Caco-2 (cell line): Measurements from ENCODE around the gene SRPK2. TPM values are rescaled to one million over a fixed set of nuclear protein-coding genes. Genes with fewer than 3 reads are reported as not detected.
"Not testable (repeated sequence)": the region's sequence is repeated elsewhere in the genome, so short reads cannot be mapped to it uniquely, and the experiment has no call there.

Experiments
- BruUV-seq: library from RNA; stranded (reverse); fragments of 400-500 nt; replicated peaks from 2 replicates; lab custom pipeline; 2021; lab: Mats Ljungman, UMichigan
- CTCF ChIA-PET: fragments of 300-600 bp; sonication (Branson Sonifier 250); formaldehyde crosslinking; loops from one replicate; lab custom pipeline; 2022; ENCODE audit warnings: antibody characterized with exemption; lab: Charles Lee
- POLR2A ChIA-PET: fragments of 300-600 bp; sonication (Branson Sonifier 250); formaldehyde crosslinking; loops from one replicate; lab custom pipeline; 2022; ENCODE audit warnings: antibody characterized with exemption; lab: Charles Lee
- DNase-seq, 2 experiments: peaks; one replicate each; pipeline versions ENCODE4 v3.0.0 to v3.0.0-alpha.2; 2020 to 2022
- H3K27me3 ChIP-seq: replicated peaks from 2 replicates; pipeline ENCODE4 v1.6.0; 2011; ENCODE audit warnings: low read length; ENCODE audit not compliant: control insufficient read depth, insufficient read depth
- H3K36me3 ChIP-seq: 2 replicates; pipeline ENCODE4 v1.5.1; 2011; ENCODE audit warnings: low read length; ENCODE audit not compliant: control insufficient read depth, insufficient read depth
- H3K4me1 ChIP-seq: fragments of 250-450 bp; sonication (Bioruptor Pico); 2 replicates; pipeline ENCODE4 v1.5.1; 2020; ENCODE audit warnings: mild to moderate bottlenecking
- H3K4me3 ChIP-seq: 2 replicates; pipeline ENCODE4 v1.5.1; 2011; ENCODE audit warnings: low read depth, mild to moderate bottlenecking, control low read depth, low read length
- H3K9me3 ChIP-seq: fragments of 250-450 bp; sonication (Bioruptor Pico); 2 replicates; pipeline ENCODE4 v1.5.1; 2020; ENCODE audit warnings: mild to moderate bottlenecking, moderate library complexity
- H3K27ac Mint-ChIP-seq: one replicate; pipeline ENCODE4 v1.8.0; 2022; ENCODE audit warnings: mixed read lengths; ENCODE audit not compliant: unreplicated experiment
- H3K27me3 Mint-ChIP-seq: one replicate; pipeline ENCODE4 v1.8.0; 2022; ENCODE audit warnings: mixed read lengths; ENCODE audit not compliant: insufficient read depth, unreplicated experiment
- H3K36me3 Mint-ChIP-seq: one replicate; pipeline ENCODE4 v1.8.0; 2022; ENCODE audit warnings: mild to moderate bottlenecking, mixed read lengths; ENCODE audit not compliant: insufficient read depth, unreplicated experiment
- H3K4me1 Mint-ChIP-seq: one replicate; pipeline ENCODE4 v1.8.0; 2022; ENCODE audit warnings: low read depth, mixed read lengths; ENCODE audit not compliant: unreplicated experiment
- H3K4me3 Mint-ChIP-seq: one replicate; pipeline ENCODE4 v1.8.0; 2022; ENCODE audit warnings: mild to moderate bottlenecking, moderate library complexity, mixed read lengths; ENCODE audit not compliant: unreplicated experiment
- H3K9me3 Mint-ChIP-seq: one replicate; pipeline ENCODE4 v1.8.0; 2022; ENCODE audit warnings: mixed read lengths; ENCODE audit not compliant: unreplicated experiment
- intact Hi-C: fragments of 100-400 bp; cut with micrococcal nuclease; formaldehyde crosslinking; loops from one replicate; pipeline ENCODE4 v1.10.0; 2022; ENCODE audit not compliant: unreplicated experiment
- total RNA-seq: library from RNA; stranded (reverse); gene quantifications from 2 replicates; pipeline ENCODE4 v1.2.3, GENCODE V29; 2022
- TF ChIP-seq, protein P1 (sequence below), 2 experiments: fragments of 200-600 bp in 1 of 2; IDR thresholded peaks; 1 replicate in 1 of 2; 2 replicates in 1 of 2; pipeline versions ENCODE4 v1.5.1 to v1.8.0; 2011 to 2022; ENCODE audit warnings: antibody characterized with exemption in 1 of 2, control low read depth in 1 of 2, inconsistent platforms in 1 of 2, low read depth in 1 of 2, low read length in 1 of 2, mild to moderate bottlenecking in 1 of 2, moderate library complexity in 1 of 2; ENCODE audit not compliant: insufficient read depth in 1 of 2, severe bottlenecking in 1 of 2, unreplicated experiment in 1 of 2

Gene SRPK2
- total RNA-seq, 1 experiment from 2014 or later: 39.9 TPM

DNA sequence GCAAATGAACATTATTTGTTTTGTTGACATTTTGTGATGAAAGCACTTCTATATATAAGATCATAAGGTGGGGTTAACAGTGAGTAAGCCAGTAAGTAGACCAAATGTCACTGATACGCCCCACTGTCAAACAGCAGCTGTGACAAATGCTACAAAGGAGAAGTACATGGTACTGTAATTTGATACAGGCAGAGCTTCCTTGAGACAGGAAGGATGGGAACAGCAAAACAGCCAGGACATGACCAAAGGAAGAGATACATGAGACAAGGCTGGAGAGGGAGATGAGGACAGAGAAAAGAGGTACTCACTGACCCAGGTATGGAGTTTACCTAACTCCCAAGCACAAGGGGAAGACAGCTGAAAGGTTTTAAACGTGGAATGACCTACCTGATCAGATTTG lies 127.0 kb downstream of the SRPK2 start:
- Histone ChIP-seq H3K4me1 (no peaks in the 10 kb centered on the region), H3K4me3 (no peak overlapping the region), H3K27me3 (no peaks in the 10 kb centered on the region), H3K36me3 (no peaks in the 10 kb centered on the region), H3K9me3 (no peaks in the 10 kb centered on the region)
- ChIA-PET POLR2A (no interaction called here), CTCF (no interaction called here)
- Mint-ChIP-seq H3K4me3 (no peak overlapping the region), H3K27me3 (no peaks in the 10 kb centered on the region), H3K9me3 (no peaks in the 10 kb centered on the region), H3K36me3 (no peaks in the 10 kb centered on the region), H3K27ac (no peak overlapping the region), H3K4me1 (no peaks in the 10 kb centered on the region)
- BruUV-seq: no TSS peak
- TF ChIP-seq, protein P1, sequence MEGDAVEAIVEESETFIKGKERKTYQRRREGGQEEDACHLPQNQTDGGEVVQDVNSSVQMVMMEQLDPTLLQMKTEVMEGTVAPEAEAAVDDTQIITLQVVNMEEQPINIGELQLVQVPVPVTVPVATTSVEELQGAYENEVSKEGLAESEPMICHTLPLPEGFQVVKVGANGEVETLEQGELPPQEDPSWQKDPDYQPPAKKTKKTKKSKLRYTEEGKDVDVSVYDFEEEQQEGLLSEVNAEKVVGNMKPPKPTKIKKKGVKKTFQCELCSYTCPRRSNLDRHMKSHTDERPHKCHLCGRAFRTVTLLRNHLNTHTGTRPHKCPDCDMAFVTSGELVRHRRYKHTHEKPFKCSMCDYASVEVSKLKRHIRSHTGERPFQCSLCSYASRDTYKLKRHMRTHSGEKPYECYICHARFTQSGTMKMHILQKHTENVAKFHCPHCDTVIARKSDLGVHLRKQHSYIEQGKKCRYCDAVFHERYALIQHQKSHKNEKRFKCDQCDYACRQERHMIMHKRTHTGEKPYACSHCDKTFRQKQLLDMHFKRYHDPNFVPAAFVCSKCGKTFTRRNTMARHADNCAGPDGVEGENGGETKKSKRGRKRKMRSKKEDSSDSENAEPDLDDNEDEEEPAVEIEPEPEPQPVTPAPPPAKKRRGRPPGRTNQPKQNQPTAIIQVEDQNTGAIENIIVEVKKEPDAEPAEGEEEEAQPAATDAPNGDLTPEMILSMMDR (IDR thresholded peaks at IDR 0.05; ENCODE audit: insufficient read depth in 1 of 2, low read depth in 1 of 2, low read length in 1 of 2, severe bottlenecking in 1 of 2, unreplicated experiment in 1 of 2): no peak
- intact Hi-C loops: no loop called here
- DNase-seq: no peak

DNA sequence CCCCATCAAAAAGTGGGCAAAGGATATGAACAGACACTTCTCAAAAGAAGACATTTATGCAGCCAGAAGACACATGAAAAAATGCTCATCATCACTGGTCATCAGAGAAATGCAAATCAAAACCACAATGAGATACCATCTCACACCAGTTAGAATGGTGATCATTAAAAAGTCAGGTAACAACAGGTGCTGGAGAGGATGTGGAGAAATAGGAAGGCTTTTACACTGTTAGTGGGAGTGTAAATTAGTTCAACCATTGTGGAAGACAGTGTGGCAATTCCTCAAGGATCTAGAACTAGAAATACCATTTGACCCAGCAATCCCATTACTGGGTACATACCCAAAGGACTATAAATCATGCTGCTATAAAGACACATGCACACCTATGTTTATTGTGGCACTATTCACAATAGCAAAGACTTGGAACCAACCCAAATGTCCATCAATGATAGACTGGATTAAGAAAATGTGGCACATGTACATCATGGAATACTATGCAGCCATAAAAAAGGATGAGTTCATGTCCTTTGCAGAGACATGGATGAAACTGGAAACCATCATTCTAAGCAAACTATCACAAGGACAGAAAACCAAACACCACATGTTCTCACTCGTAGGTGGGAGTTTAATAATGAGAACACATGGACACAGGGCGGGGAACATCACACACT lies 128.4 kb downstream of the SRPK2 start:
- H3K9me3 ChIP-seq, H3K4me1 Mint-ChIP-seq, H3K36me3 ChIP-seq, H3K27ac Mint-ChIP-seq, DNase-seq, CTCF ChIA-PET, H3K9me3 Mint-ChIP-seq, H3K27me3 ChIP-seq, BruUV-seq, H3K4me3 Mint-ChIP-seq, POLR2A ChIA-PET, intact Hi-C loops, H3K4me1 ChIP-seq, H3K36me3 Mint-ChIP-seq, H3K27me3 Mint-ChIP-seq, H3K4me3 ChIP-seq: not testable (repeated sequence)

DNA sequence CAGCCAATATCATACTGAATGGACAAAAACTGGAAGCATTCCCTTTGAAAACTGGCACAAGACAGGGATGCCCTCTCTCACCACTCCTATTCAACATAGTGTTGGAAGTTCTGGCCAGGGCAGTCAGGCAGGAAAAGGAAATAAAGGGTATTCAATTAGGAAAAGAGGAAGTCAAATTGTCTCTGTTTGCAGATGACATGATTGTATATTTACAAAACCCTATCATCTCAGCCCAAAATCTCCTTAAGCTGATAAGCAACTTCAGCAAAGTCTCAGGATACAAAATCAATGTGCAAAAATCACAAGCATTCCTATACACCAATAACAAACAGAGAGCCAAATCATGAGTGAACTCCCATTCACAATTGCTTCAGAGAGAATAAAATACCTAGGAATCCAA lies 129.8 kb downstream of the SRPK2 start:
- POLR2A ChIA-PET, DNase-seq, H3K27ac Mint-ChIP-seq, H3K4me3 Mint-ChIP-seq, H3K9me3 ChIP-seq, H3K27me3 ChIP-seq, intact Hi-C loops, H3K9me3 Mint-ChIP-seq, BruUV-seq, H3K4me1 ChIP-seq, H3K4me3 ChIP-seq, H3K27me3 Mint-ChIP-seq, CTCF ChIA-PET, H3K4me1 Mint-ChIP-seq, H3K36me3 Mint-ChIP-seq, H3K36me3 ChIP-seq: not testable (repeated sequence)

DNA sequence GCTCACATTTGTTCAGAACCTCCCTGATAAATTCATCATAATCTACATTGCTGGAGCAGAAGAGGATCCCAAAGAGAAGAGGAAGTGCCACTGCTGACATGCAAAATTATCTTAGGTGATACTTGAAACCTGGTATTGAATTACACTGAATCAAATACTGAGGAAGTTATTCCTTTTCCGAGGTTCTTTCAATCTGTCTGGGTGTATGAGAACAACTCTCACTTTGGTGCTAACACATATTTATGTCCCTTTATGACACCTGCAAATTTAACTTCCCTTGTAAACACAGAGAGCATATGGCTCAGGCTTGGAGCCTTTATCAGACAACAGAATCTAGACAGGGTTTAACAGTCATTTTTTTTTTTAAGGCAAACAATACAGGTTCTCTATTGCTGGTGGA lies 131.4 kb downstream of the SRPK2 start:
- CTCF ChIA-PET: no interaction called here
- H3K9me3 Mint-ChIP-seq: no peaks in the 10 kb centered on the region

More for the DNA sequence above, 131.4 kb downstream of the SRPK2 start:
- intact Hi-C loops: no loop called here
- H3K27me3 Mint-ChIP-seq: no peaks in the 10 kb centered on the region
- Histone ChIP-seq H3K4me3 (no peak overlapping the region), H3K36me3 (no peaks in the 10 kb centered on the region), H3K27me3 (no peaks in the 10 kb centered on the region), H3K4me1 (no peaks in the 10 kb centered on the region), H3K9me3 (no peaks in the 10 kb centered on the region)
- H3K4me3 Mint-ChIP-seq: no peak overlapping the region
- H3K36me3 Mint-ChIP-seq: no peaks in the 10 kb centered on the region
- TF ChIP-seq, protein P1 (IDR thresholded peaks at IDR 0.05; ENCODE audit: insufficient read depth in 1 of 2, low read depth in 1 of 2, low read length in 1 of 2, severe bottlenecking in 1 of 2, unreplicated experiment in 1 of 2): no peak
- POLR2A ChIA-PET: no interaction called here
- H3K27ac Mint-ChIP-seq: no peak overlapping the region
- H3K4me1 Mint-ChIP-seq: no peaks in the 10 kb centered on the region
- DNase-seq: no peak
- BruUV-seq: no TSS peak
